ENCODE results near the gene SCNN1G.
"Not testable (repeated sequence)": the region's sequence is repeated elsewhere in the genome, so short reads cannot be mapped to it uniquely, and the experiment has no call there.

The SCNN1G gene

GRCh38 chr16:23207485-23207884 is 24.9 kb downstream of the SCNN1G start:
- no peak for DNase-seq

DNA sequence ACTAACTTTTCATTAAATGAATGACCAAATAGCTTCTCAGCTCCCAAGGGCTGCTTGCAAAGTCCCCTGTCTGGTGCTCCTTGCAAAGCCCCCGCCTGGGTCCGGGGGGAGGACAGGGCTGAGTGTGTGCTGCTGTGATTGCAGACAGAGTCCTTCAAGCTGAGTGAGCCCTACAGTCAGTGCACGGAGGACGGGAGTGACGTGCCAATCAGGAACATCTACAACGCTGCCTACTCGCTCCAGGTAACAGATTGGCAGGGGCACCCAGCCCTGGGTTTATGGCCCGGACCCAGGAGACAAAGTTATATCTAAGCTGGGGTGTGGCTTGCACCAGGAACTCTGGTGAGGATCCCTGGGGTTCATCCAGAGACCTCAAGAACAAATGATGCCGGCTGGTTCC is 27.1 kb downstream of the SCNN1G start:
- no peak for DNase-seq

DNA sequence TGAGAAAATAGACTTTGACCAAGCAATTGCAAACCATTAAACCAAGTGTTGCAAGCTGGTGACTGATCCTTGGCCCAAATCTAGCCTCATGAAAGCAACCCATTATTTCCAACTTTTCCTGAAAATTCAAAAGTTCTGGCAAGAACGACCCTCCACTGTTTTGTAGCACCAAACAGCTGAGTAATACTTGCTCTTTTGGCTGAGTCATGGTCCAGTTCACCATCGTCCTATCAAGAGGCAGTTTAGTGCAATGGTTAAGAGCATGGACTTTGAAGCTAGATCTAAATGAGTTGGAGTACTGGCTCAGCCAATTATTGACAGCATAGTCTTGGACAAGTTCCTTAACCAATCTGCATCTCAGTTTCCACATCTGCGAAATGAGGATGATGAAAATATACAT is 31.3 kb downstream of the SCNN1G start:
- no peak for DNase-seq

- DNase-seq, result no peak
Observed at GRCh38 chr16:23214796-23215195, 32.3 kb downstream of the SCNN1G start.

DNA sequence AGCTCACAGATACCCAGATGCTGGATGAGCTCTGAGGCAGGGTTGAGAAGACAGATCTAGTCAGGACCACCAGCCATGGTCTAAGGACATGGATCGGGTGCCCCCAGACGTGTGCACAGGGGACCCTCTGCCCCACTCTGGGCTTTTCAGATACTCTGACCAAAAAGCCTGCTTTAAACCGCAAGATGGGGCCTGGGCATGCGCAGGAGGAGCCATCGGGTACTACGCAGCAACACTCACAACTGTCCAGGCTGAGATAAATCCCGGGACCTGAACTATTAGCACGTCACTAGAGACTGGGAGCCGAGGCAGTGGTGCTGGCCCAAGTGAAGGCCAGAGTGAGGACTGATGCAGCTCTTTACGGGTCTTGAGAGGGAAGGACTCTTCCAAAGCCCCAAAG is 32.9 kb downstream of the SCNN1G start:
- DNase-seq, result no peak

DNA sequence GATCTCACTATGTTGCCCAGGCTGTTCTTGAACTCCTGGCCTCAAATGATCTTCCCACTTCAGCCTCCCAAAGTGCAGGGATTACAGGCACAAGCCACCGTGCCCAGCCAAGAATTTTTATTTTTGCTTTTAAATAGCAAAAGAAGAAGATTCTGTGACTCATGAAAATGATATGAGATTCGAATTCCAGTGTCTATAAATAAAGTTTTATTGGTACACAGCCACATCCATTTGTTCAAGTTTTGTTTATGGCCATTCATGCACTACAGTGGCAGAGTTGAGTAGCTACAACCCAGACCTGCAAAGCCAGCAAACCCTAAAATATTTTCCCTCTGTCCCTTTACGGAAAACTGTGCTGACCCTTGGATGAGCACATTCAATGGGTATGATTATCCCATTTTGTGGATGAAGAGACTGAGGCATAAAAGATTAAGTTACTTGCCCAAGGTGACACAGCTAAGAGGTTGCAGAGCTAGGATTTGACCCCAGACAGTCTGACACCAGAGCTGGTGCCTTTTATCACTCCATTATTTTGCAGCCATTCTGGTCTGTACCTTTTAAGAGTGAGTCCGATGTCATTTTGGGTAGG is 34.2 kb downstream of the SCNN1G start:
- no peak for DNase-seq

DNA sequence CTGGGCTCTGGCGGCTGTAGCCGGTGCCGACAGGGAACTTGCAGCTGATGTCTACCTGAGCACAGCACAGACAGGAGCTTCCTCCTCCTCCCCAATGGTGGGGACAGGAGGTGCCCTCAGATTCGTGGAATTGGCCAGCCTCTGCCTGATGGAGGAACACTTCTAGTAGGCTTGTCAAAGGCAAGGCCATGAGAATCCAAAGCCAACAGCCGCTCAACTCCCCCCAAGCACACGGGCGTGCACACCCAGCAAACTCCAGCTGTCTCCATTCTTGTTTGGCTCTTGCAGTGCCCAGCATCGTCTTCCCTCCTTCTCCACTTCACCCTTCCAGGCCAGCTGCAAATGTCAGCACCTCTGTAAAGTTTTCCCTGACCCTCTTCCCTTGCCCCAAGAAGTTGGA is 35.1 kb downstream of the SCNN1G start:
- no peak for DNase-seq

DNA sequence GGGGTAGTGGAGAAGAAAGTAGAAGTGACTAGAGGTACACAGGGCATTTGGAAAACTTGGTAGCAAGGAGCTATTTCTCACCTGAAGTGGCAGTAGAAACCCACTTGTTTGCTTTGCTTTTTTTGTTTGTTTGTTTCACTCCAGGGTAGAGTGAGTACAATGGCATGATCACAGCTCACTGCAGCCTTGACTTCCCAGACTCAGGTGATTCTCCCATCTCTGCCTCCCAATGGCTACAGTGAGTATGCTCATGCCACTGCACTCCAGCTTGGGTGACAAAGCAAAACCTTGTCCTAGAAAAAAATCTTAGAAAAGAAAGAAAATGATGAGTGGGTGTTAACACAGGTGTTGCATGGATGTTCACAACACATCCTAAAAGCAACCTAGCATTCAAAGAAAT is 40.4 kb downstream of the SCNN1G start:
- DNase-seq, result no peak

DNA sequence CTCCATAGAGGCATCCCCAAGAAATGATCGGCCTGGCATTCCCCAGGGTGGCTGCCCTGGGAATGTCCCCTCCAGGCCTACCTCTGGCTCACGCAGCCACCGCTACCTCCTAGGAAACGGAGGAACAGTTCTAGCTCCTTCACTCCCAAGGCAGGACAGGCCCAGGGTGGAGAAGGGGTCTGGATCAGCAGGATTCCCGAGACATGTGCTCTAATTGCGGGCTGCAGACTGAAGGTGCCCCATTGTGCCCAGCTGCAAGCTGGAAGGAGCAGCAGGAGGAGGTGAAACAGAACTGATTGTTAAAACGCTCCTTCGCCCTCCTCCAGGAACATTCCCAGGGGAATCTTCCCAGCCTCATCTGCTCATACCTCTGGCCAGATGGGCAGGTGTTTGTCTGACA is 40.8 kb downstream of the SCNN1G start:
- no peak for DNase-seq

DNA sequence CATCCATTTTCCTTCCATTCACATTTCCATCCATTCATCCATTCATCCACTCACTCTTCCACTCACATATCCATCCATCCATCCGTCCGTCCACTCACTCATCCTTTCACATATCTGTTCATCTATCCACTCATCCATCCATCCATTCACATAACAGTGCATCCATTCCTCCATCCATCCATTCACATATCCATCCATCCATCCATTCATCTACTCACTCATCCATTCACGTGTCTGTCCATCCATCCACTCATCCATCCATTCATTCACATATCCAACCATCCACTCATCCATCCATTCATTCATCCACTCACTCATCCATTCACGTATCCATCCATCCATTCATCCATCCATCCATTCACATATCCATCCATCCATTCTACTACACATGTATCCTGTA is 42.6 kb downstream of the SCNN1G start:
- no peak for DNase-seq

DNA sequence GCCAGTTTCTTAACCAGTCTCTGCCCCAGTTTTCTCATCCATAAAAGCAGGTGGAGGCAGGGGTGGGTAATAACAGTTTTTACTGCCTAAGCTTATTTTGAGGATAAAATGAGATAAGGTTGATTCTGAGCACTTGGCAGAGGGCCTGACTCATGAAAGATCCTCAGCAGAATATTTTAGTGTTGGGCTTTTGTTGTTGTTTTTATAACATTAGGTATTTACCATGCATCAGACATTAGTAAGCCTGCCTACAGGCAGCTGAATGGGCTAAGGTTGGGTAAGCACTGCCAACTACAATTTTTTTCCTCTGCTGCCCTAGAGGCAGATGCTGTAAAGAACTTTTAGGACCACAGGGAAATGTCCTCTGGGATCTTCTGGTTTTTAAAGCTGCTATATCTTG is 43.1 kb downstream of the SCNN1G start:
- DNase-seq, result no peak

- no peak for DNase-seq
Observed at GRCh38 chr16:23227529-23227928, 45.0 kb downstream of the SCNN1G start.

DNA sequence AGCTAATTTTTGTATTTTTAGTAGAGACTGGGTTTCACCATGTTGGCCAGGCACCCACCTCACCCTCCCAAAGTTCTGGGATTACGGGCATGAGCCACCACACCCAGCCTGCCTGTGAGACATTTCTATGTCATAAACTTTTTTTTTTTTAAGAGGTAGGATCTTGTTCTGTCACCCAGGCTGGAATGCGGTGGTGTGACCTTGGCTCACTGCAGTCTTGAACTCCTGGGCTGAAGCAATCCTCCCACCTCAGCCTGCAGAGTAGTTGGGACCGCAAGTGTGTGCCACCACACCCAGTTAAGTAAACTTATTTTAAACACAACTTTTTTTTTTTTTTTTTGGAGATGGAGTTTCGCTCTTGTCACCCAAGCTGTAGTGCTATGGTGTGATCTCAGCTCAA is 47.2 kb downstream of the SCNN1G start:
- no peak for DNase-seq

DNA sequence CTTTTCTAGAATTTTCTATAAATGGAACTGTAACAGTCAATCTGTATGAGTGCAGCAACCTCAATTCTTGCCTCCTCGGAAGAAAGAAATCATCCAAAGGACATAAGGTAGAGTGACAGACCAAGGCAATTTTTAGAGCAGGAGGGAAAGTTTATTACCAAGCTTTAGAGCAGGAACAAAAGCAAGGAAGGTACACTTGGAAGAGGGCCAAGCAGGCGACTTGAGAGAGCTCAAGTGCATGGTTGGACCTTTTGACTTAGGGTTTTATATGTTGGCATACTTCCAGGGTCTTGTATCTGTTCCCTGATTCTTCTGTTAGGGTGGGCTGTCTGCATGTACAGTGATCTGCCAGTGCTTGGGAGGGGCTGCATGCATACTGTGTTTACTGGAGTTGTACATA is 50.3 kb downstream of the SCNN1G start:
- no peak for DNase-seq

DNA sequence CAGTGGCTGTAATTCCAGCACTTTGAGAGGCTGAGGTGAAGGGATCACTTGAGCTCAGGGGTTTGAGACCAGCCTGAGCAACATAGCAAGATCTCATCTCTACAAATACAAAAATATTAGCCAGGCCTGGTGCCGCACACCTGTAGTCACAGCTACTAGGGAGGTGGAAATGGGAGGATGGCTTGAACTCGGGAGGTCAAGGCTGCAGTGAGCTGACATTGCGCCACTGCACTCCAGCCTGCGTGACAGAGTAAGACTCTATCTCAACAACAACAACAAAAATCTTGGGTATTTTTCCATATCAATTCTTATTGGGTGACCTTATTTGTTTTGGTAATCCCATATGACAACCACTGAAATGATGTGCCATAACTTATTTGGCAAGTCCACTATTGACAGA is 52.6 kb downstream of the SCNN1G start:
- DNase-seq, result no peak

DNA sequence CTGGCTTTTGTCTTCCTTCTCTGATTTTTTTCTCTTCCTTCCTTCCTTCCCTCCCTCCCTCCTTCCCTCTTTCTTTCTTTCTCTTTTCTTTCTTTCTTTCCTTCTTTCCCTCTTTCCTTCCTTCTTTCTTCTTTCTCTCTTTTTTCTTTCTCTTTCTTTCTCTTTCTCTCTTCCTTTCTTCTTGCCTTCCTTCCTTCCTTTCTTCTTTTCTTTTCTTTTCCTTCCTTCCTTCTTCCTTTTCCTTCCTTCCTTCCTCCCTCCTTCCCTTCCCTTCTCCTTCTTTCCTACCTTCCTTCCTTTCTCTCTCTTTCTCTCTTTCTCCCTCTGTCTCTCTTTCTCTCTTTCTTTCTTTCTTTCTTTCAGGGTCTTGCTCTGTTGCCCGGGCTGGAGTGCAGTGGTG is 54.4 kb downstream of the SCNN1G start:
- DNase-seq, result no peak

DNA sequence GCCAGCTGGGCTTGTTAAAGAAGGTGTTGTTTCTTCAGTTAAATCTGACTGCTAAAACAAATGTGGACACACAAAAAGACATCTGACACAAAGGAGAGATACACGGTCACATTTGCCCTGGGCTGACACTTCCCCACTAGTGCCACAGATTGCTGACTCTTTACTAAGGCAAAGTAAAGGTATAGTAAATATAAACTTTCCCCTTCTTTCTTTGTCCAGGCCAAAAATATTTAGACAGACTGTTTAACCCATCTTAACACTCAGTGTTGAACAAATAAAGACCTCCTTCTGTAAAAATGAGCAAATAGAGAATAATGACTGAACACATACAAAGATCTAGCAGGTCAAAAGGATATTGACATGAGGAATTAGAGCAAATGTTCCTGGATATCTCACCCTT is 58.4 kb downstream of the SCNN1G start:
- DNase-seq, result no peak

GRCh38 chr16:23244122-23244521 is 61.6 kb downstream of the SCNN1G start:
- DNase-seq, result no peak

DNA sequence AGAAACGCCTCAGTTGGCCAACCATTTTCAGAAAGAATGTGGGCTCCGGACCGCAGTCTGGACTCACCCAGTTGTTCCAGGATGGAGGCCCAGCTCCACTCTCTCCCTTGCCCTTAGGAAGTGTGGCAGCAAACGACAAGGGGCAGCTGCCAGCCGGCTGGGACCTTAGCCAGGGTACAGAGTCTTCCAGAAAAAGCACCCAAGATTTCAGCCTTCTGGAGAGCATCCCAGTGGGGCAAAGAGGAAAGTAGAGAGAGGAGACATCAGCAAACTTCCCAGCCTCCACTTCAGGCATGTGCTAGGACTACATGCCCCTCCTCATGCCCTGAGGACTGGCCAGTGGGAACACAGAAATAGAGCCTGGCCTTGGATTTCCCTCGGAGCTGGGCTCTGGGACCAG is 62.7 kb downstream of the SCNN1G start:
- DNase-seq, result no peak

DNA sequence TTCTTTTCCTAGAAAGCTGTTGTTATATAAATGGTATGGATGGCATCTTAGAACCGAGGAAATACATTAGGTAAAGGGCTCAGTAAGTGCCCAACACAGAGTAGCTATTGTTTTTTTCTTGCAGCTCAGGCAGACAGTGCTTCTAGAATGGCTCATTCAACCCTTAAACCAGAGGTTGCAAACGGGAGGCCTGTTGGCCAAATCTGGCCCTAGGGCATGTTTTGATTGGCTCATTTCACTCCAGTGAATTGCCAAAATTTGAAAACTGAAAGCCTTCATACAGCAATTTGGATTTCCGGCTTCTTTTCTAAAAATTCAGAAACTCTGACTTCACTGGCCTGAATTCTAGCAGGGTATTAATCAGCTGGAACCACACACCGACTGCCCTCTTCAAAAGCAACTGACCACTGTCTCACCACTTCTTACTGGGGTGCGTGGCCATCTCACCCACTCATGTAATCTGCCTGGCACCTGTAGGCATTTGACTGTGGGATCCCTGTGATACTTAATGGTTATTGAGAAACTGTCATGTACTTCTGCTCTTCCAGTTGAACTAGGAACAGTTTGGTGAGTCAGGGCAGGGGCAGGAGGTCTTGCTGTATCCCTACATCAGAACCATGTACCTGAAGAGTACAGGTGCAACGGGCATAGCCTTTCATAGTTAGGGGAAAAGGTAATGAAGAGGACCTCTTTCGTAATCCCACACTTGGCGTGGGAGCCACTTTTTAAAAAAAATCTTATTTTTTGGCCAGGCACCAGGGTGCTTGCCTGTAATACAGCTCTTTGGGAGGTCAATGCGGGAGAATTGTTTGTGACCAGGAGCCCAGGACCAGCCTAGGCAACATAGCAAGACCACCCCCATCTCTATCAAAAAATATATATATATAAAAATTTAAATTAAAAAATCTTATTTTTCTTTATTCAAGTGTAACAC is 66.0 kb downstream of the SCNN1G start:
- DNase-seq, result no peak

DNA sequence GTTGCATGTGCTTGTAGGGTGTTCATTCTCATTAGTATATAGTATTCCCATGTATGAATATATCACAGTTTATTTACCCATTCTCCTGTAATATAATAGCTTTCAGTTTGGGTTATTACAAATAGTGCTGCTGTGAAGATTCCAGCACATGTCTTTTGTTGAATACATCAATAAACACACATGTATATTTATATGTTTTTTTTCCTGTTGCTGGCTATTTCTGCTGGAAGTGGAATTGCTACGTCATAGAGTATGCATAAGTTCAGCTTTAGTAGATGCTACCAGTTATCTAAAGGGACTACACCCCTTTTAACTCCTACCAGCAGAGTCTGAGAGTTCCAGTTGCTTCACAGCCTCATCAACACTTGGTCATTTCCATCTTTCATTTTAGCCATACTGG is 67.3 kb downstream of the SCNN1G start:
- DNase-seq, result no peak

DNA sequence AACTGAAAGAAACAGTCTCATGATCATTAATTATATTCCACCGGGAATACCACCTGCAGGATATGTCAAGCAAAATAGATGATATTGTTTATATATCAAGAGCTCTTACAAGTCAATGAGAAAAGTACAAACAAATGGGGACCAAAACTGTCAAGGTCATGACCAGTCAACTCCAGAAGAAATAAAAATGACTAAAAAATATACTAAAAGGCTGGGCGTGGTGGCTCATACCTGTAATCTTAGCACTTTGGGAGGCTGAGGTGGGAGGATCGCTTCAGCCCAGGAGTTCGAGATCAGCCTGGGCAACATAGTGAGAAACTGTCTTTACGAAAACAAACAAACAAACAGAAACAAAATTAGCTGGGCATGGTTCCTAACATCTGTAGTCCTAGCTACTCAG is 69.8 kb downstream of the SCNN1G start:
- no peak for DNase-seq

- DNase-seq, result not testable (repeated sequence)
Observed at GRCh38 chr16:23253650-23254049, 71.1 kb downstream of the SCNN1G start.

DNA sequence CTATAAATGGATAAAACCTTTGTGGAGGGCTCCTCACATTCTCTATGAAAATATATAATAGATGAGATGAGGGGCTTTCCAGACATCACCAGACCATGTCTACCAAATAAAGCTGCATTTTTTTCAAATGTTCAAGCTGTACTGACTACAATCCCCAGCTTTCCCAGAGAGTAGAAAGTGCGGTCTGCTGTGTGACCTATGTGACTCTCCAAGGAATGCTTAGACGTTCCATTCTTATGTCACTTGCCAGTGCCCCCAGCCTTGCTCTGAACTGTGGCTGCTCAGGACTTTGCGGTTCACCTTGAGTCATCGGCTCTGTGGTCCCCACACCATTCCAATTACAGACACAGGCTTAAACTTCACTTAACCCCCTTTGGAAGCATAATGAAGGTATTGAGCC is 71.8 kb downstream of the SCNN1G start:
- no peak for DNase-seq

GRCh38 chr16:23255000-23255399 is 72.5 kb downstream of the SCNN1G start:
- no peak for DNase-seq

All from CD4-positive, alpha-beta T cell treated with Interleukin-1 beta for 1 hour (primary cell).